GM10847 (cell line): ENCODE results near the gene CRISPLD2.

Experiments
- POLR2A ChIP-seq: IDR thresholded peaks from 2 replicates; pipeline ENCODE4 v1.6.1; 2011; ENCODE audit not compliant: insufficient read length; ENCODE audit errors: extremely low read depth

The CRISPLD2 gene

DNA sequence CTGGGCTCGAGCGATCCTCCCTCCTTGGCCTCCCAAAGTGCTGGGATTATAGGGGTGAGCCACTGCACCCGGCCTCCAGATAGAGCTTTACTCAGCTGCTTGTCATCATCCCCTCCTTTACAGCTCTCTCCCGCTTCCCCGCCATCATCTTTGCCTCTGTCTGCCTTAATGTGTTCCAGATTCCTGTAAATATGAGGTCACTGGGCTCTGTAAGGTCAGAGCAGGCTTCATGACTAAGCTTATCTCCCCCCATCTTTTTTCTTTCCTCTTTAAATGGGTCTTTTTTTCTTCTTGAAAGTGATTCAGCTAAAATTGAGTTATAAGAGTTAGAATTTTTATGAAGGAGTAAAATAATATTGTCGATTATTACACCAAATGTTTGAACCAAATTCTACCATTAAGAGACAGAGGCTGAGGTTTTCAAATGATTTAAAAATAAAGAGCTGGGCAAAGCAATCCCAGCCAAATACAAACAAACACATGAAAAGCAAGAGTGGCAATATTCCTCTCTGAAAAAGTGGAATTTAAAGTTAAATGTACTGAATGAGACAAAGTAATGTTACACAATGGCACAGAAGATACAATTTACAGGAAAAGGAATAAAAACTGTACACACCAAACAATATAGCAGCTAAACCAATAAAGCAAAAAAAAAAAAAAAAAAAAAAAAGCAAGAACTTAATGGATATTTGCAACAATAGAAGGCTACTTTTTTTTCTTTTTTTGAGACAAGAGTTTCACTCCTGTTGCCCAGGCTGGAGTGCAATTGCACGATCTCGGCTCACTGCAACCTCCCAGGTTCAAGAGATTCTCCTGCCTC is 62.1 kb downstream of the CRISPLD2 start:
- TF ChIP-seq POLR2A = no peak

DNA sequence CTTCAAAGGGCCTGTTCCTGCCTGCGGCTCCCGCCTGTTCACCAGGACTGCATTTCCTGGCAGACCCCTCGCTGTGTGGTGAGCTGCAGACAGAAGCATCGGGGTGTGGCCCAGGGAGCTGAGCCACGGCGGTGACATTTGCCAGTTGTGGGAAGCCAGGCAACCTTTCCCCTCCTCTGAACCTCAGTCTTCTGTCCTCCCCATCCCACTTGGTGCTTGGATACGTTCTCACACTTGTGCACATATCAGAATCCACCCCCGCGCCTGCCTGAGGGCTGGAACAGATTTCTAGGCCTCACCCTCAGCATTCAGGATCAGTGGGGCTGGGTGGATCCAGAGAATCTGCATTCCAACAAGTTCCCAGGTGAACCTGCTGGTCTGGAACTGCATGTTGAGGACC is 63.5 kb downstream of the CRISPLD2 start:
- no peak for TF ChIP-seq POLR2A

DNA sequence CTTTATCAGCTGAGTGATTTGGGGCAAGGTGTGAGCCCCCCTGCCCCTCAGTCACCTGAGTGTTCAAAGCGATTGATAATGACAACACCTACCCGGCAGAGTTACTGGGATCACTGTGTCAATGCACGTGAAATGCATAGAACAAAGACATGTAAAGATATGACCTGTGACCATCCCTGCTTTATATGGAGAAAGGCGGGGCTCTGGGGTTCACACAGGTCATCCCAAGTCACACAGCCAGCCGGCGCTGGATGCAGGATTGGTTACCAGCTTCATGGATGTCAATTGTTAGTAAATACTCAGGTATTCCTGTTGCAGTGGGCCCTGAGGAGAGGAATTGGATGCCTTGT is 64.4 kb downstream of the CRISPLD2 start:
- no peak for TF ChIP-seq POLR2A

DNA sequence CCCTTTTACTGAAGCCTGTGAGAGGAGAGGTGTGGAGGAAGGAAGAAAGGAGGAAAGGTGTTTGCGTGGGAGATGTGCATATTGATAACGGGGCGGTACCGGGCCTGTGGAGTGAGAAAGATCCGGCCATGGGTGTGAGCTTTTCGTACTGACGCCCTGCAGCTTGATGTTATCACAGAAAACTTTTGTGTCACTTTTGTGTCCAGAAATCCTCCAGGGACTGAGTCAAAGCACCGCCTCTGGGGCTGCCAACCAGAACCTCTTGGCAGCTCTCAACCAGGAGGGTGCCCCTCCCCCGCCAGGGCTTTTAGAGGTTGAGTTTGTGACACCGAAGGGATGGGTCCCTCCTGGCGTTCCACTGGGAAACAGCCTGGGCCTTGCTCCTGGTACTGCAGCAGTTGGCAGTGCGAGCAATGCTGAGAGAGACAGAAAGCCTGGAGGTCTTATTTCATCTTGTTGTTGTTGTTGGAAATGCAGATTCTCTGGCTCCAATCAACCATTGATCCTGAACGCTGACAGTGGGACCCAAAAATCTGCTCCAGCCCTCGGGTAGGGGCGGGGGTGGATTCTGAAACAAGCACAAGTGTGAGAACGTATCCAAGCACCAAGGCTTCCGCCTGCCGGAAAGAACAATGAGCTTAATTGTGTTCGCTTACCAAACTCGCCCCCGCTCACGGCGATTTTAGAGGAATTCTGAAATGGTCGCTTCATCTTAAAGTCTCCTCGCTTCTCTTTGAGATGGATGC is 65.0 kb downstream of the CRISPLD2 start:
- no peak for TF ChIP-seq POLR2A

DNA sequence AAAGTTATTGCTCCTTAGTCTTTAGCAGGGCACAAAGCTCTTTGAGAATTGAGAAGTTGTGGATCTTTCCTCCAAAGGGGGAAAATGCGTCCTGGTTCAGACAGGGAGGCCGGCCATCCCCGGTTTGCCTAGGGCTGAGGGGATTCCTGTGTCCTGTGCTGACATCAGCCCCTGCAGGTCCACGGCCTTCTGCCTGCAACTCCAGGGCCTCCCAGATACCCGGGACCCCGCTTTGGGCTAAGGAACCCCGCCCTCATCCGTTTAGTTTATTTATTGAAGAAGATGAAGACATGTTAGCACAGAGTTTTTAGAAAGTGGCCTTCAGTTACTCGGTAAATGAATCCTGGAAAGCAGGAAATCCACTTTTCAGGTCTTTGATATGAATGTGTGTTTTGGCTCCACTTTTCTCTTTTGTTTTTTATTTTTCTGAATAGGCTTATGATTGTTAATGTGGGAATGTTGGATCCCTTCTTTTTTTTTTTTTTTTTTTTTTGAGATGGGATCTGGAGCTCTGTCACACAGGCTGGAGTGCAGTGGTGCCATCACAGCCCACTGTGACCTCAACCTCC is 65.6 kb downstream of the CRISPLD2 start:
- TF ChIP-seq POLR2A = no peak

DNA sequence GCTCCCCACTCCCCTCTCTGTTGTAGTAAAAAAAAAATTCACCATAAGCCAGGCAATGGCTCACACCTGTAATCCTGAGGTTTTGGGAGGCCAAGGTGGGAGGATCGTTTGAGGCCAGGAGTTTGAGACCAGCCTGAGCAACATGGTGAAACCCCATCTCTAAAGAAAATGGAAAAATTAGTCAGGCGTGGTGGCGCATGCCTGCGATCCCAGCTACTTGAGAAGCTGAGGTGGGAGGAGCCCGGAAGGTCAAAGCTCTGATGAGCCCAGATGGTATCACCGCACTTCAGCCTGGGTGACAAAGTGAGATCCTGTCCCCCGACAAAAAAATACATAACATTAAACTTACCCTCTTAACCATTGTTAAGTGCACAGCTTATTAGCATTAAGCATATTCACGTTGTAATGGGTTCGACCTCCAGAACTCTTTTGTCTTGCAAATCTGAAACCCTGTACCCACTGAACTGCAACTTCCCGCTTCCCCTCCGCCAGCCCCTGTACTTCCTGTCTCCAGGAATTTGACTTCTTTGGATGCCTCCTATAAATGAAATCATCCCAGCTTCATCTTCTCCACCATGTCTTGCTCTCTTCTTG is 66.8 kb downstream of the CRISPLD2 start:
- TF ChIP-seq POLR2A = no peak

DNA sequence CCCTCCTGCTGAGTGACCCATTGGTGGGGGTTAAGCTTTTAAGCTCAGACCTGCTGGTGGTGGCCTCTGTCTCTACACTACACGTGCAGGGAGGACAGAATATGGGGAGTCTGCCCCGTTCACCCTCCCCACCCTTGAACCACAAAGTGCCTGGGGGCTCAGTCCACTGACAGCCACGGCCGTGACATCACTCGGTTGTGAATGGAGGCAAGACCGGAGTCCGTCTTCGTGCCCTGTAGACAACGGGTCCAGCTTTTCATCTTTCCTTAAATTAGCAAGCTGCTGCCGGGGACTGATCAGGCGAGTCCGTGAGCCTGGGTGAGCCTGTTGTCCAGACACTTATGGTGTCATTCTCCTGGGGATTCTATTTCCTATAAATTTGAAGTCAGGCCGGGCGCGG is 67.4 kb downstream of the CRISPLD2 start:
- TF ChIP-seq POLR2A = no peak

DNA sequence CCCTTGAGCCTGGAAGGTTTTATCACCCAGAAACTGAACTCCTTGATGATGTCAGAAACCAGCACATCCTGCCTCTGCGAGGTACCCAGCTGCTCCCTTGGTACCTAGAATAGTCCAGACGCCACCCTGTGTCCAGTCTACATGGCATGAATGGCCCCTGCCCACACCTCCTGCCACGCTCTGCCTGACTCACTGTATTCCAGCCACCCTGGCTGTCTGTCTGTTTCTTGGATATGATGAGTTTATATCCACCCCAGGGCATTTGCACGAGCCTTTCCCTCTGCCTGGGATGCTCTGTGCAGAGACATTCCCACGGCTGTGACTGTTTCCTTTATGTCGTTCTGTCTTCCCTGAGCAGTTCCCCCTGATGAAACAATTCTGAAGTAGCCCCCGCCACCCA is 68.7 kb downstream of the CRISPLD2 start:
- no peak for TF ChIP-seq POLR2A

DNA sequence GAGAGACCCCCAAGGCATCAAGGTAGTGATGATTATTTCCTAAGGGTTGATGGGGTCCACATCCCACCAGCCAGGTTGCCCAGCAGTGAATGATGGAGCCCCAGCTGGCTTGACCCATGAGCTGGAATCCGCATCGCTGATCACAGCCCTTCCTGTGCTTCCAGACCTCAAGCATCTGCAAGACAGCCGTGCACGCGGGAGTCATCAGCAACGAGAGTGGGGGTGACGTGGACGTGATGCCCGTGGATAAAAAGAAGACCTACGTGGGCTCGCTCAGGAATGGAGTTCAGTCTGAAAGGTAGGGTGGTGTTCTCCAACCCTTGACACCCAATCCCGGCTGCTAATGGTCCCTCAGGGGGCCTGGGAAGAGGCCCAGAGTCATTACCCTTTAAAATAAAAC is 69.3 kb downstream of the CRISPLD2 start:
- no peak for TF ChIP-seq POLR2A

DNA sequence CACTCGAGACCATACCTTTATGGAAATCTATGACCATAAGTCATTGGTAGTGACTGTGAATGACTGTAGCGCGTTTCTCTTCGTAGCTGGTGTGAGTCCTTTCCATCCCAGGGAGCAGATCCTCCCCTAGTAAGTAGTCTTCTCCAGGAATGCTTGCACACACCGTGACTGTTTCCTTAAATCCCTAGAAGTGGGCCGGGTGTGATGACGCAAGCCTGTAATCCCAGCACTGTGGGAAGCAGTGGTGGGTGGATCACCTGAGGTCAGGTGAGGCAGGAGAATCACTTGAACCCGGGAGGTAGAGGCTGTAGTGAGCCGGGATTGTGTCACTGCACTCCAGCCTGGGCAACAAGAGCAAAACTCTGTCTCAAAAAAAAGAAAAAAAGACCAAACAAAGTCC is 70.6 kb downstream of the CRISPLD2 start:
- no peak for TF ChIP-seq POLR2A

DNA sequence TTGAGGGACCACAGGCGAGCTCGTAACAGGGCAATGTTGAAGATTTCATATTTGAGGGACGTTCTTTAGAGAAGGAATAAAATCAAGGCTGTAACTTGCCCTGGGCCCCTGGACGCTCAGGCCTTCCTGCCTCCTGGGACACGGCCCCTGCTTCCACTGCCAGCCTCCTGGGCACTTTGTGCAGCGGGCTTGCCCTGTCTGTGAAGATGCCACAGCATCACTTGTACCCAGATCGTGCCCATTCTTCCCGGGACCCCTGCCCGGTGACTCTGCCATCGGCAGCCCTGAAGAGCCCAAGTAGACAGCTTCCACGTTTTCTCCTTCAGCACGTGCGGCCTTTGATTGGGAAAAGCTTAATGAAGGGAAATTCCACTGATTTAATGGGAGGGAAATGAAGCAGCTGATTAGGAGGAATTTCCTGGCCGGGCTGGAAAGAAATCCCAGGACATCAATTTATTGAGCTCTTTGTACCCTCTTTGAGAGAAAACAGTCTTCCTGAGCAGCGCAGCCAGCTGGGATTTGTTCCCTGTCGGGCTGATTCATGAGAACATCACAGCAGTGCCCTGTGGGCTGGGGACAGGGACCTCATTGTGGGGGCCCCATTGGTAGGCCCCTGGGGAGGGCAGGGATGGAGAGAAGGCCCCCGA is 71.5 kb downstream of the CRISPLD2 start:
- no peak for TF ChIP-seq POLR2A

DNA sequence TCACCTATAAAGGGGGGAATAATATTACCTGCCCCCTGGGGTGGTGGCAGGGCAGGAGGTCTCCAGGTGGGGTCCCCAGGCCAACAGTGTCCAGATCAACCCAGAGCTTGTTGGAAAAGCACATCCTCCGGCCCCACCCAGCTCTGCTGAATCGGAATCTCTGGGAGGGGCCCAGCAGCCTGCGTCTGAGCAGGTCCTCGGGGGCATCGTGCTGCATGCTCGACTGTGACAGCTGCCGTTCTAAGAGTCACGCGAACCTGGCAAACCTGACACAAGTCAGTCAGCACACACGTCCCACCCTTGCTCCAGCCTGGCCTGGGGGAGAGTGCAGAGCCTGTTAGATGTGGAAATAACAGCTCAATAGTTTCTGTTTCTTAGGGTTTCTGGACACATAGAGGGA is 72.3 kb downstream of the CRISPLD2 start:
- no peak for TF ChIP-seq POLR2A

DNA sequence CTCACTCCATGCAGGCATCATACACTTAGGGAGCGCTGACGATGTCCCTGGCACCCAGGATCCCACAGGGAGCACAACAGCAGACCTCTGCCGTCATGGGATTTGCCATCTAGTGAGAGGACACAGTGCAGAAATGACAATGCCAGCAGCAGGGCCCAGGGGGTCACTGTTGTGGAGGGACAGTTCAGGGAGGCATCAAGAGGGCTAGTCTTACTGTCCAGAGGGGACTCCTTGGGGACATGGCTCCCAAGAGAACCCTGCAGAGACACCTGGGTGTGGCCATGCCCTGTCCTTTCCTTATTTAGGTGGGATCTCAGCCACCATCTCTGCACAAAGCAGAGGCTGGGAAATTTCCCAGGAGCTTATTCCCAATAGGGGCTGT is 73.7 kb downstream of the CRISPLD2 start:
- TF ChIP-seq POLR2A = no peak

DNA sequence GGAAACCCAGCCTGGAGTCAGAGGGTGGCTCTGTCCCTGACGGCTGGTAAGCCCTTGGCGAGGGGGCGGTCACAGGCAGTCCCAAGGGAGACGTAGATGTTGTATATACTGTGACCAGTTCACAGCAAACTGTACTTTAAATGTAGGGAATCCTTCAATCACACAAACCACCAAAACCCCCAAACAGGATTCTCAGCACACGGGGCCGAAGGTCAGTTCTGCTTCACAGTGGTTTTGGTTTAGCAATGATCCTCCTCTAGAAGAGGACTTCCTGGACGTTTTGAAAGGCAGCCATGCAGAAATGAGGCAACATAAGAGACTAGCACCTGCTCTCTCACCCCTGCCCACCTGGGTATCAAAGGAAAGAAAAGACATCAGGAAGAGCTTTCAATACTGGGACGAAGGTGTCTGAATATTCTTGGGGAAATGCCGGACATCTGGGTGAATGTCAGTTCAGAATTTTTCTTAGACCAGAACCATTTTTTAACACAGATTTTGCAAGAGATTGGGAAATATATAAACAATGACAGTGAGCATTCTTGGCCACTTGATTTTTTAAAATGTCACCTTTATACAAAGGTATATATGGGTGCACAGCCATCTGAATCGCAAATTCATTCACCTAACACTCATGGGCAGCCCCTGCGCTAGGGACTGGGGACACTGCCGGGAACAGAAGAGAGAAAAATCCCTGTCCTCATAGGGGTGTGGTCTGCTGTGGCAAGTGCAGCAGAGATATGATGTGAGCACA is 74.2 kb downstream of the CRISPLD2 start:
- TF ChIP-seq POLR2A = no peak

DNA sequence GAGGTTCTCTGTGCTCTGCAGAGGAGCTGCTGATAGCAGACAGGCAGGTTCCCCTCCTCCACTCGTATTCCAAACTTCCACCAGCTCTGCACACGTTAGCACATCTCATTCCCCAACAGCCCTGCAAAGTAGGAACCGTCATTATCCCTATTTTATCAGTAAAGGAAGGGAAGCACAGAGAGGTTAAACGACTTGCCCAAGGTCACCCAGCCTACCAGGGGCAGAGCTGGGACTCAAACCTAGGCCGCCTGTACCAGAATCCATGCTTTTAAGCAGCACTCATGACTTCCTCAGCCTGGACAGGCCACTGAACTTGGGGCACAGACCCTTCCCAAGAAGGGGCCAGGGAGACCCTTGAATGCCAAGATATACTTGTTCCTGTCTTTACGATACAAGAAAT is 75.2 kb downstream of the CRISPLD2 start:
- TF ChIP-seq POLR2A = no peak
